Activated T-cell treated with anti-CD3 and anti-CD28 coated beads for 1 hour (primary cell): ENCODE measurements around the gene PHACTR2.
A peak's percentile ranks its signal among the peaks of the same experiment; 100 is the strongest.
"Not testable (repeated sequence)": the region's sequence is repeated elsewhere in the genome, so short reads cannot be mapped to it uniquely, and the experiment has no call there.

Experiments
- DNase-seq: peaks from one replicate; pipeline ENCODE4 v3.0.0-alpha.2; 2020; ENCODE audit warnings: low read depth

The PHACTR2 gene

DNA sequence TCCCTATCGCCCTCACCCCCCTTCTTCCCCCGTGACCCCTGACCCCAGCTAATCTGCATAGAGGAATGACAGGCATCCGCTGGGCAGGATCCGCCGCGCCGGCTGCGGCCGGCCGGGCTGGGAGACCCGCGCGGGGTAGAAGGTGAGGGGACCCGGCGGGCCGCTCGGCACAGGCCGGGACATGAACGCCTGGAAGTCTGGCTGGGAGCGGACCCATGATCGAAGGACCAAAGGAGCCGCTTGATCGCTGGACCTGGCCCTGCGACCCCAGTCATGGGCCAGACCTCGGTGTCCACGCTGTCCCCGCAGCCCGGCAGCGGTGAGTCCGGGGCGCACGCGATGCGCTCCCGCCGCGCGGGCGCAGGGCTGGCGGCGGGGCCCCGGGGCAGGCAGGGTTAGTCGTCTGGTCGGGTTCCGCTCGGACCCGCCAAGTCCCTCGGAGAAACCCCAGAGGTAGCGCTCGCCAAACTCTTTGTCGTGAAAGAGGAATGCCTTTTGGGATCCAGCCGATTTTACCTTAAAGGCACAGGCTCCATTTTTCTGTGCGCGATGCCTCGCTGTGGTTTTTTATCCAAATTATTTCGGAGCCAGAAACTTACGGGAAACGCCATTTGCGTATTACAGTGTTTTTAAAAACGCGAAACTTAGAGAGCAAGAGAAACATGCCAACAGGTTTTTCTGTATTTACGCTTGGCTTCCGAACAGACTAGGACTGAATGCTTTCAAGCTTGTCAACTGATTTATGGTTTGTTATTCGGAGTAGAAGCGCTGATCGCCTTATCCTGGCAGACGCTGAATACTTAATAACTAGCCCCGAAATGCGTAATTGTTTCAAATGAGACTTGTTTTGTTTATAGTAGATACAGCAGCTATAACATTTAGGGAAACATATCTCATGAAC is at the start of gene PHACTR2:
TSS of gene PHACTR2 (plus strand) at position 75 of the 901 bp plus-strand sequence. CDS start at position 274, 199 bp downstream.
- peak; percentile 19 for DNase-seq

GRCh38 chr6:143629104-143630080 is 48.4 kb upstream of the PHACTR2 start:
- no peak for DNase-seq

GRCh38 chr6:143631196-143631595 is 46.6 kb upstream of the PHACTR2 start:
- not testable (repeated sequence) for DNase-seq

DNA sequence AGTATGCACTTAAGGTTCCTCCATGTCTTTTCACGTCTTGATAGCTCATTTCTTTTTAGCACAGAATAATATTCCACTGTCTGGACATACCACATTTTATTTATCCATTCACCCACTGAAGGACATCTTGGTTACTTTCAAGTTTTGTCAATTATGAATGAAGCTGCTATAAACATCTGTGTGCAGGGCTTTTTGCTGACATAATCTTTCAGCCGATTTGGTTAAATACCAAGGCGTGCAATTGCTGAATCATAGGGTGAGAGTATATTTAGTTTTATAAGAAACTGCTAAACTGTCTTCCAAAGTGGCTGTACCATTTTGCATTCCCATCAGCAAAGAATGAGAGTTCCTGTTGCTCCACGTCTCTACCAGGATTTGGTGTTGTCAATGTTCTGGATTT is 44.9 kb upstream of the PHACTR2 start:
- no peak for DNase-seq

DNA sequence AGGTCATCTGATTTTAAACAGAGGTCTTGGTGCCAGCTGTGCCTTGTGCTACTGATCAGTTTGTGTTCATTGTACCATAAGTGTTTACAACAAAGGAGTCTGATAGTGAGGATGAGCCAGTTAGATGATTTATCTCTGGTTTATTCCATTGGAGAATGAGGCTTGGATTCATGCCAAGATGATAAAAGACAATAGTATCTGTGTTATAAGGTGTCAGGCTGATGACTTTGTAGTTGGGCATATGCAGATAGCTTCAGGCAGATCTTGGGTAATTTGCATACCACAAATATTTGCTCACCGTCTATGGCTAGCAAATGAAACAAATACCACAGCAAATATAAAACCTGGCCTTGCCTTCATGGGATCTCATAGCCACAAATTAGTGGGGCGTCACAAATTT is 43.3 kb upstream of the PHACTR2 start:
- DNase-seq = no peak

DNA sequence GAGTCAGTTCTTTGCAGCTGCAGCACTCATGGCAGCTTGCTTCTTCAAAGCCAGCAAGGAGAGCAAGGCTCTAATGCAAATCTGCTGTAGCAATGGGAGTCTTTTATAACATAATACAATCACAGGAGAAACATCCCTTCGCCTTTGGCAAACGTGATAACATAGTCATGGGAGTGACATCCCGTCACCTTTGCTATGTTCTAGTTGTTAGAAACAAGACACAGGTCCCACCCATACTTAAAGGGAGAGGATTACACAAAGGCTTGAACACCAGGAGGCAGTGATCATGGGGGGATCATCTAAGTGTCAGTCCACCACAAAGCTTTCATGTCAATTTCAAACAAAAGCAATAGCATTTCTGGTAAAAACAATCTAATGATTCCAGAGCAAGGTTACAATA is 40.1 kb upstream of the PHACTR2 start:
- DNase-seq = no peak

- no peak for DNase-seq
Measured at GRCh38 chr6:143642403-143642802, 35.4 kb upstream of the PHACTR2 start.

GRCh38 chr6:143647191-143647590 is 30.6 kb upstream of the PHACTR2 start:
- no peak for DNase-seq

- DNase-seq = no peak
Measured at GRCh38 chr6:143647732-143648131, 30.0 kb upstream of the PHACTR2 start.

DNA sequence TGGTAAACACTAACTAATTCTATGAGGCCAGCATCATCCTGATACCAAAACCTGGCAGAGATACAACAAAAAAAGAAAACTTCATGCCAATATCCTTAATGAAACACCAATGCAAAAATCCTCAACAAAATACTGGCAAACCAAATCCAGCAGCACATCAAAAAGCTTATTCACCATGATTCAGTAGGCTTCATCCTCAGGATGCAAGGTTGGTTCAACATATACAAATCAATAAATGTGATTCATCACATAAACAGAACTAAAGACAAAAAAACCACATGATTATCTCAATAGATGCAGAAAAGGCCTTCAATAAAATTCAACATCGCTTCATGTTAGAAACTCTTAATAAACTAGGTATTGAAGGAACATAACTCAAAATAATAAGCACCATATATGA is 28.4 kb upstream of the PHACTR2 start:
- not testable (repeated sequence) for DNase-seq

- DNase-seq = not testable (repeated sequence)
Measured at GRCh38 chr6:143651328-143651727, 26.4 kb upstream of the PHACTR2 start.

DNA sequence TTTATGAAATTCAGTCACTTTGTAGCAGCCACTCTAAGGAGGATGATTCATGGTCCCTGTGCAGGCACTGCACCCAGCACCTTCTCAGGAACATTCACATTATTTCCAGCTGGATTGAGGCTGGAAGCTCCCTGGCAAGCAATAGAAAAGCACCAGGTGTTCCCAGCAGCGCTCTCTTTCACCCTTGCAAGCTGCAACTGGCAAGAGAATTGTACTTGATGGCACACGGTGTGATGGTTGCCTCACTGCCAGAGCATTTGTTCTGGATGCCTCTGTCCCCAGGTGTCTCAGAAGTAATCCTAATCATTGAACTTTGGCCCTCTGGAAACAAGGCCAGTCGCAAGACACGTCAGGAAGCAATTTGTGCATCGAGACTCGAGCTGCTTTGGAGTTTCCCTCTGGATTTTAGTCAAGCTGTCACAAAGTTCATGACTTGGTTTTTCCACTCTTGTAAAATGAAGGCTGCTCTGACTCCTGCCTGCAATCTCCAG is 24.9 kb upstream of the PHACTR2 start:
- no peak for DNase-seq

DNA sequence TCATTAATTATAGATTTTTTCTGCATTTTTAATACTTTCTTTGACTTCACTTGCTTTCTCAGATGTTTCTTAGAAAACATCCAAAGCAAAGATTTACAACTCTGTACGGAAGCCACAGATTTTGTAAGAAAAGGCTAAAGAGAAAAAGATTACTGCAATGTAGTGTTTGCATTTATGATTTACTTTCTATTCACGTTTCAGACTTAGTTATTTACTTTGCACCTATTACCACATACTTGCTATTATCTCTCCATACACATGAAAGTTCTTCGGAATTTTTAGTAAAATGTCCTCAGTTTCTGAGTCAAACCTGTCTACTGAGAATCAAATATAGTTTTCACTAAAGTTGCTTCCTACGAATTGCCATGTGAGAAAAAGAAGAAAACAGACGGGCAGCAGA is 22.2 kb upstream of the PHACTR2 start:
- no peak for DNase-seq

GRCh38 chr6:143656026-143656425 is 21.7 kb upstream of the PHACTR2 start:
- DNase-seq = no peak

DNA sequence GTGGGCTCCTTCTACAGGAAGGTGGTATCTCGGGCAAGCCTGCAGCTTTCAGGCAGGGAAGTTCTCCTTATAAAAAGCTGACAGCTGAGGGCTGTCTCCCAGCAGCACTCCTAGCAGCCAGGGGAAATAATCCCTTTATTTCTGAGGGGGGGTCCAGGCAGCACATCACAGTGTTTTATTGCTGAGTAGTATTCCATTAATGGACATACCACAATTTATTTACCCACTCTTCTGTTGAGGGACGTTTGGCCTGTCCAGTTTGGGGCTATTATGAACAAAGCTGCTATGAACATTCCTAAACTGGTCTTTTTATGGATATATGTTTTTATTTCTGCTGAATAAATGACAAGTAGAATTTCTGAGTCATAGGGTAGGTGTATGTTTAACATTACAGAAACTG is 20.0 kb upstream of the PHACTR2 start:
- no peak for DNase-seq

GRCh38 chr6:143660170-143660569 is 17.6 kb upstream of the PHACTR2 start:
- not testable (repeated sequence) for DNase-seq

GRCh38 chr6:143664171-143664570 is 13.6 kb upstream of the PHACTR2 start:
- DNase-seq = no peak

- DNase-seq = not testable (repeated sequence)
Measured at GRCh38 chr6:143666007-143666406, 11.8 kb upstream of the PHACTR2 start.

- DNase-seq = not testable (repeated sequence)
Measured at GRCh38 chr6:143669483-143669882, 8.3 kb upstream of the PHACTR2 start.

GRCh38 chr6:143673669-143674068 is 4.1 kb upstream of the PHACTR2 start:
- DNase-seq = no peak

DNA sequence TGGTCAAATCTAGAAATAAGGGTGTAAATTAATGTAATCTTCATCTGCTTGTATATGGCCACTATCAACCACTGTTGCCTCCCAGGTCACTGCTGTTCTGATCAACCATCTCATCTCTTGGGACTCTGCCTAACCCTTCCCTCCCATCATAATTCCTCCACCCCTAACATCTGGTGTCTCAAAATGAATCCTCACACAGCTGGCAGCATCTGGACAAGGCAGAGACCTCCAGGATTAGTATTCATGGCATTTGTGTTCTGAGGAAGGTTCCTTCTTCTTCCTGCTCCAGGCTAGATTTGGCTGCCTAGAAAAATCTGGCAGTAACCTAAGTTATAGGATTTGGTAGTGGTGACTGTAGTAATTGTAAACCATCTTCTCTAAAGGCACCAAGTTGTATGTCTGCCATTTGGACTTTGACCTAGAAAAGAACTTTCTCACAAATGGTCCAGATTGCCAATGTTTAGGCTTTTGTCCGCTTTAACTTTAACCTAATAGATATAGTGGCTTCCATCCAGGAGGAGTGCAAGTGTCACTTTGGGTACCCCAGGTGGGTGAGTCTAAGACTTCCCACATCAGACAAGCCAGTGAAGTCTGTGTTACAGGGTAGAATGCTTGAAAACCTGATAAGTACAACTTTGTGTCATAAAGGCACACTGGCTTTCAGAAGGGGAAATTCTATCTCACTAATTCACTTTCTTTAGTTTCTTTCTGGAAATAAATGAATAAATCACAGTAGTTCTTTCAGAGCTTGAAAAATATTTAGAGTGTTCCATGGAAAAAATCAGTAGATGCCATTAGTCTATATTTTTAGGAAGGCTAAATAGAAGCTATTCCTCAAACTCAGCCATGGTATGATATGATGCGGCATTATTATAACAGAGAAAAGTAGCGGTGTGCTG is 3.0 kb upstream of the PHACTR2 start:
- no peak for DNase-seq
